Measurements from ENCODE around the gene RXRA.

- TF ChIP-seq POLR2AphosphoS5 (IDR thresholded peaks at IDR 0.05; ENCODE audit: borderline replicate concordance, low read depth, low read length) (no peak), EZH2 (IDR thresholded peaks at IDR 0.05) (no peak)
Observed at GRCh38 chr9:134438195-134438788, 112.0 kb downstream of the RXRA start.
